GM12874 (cell line): ENCODE data around the gene HNF4A.

ENCODE experiments used
- CTCF ChIP-seq: IDR thresholded peaks from 2 replicates; pipeline ENCODE4 v1.5.1; 2011; ENCODE audit warnings: low read depth, mild to moderate bottlenecking, control low read depth, low read length, moderate library complexity; ENCODE audit not compliant: insufficient read depth

HNF4A gene

GRCh38 chr20:44361021-44361420 is 5.5 kb downstream of the HNF4A start:
- no peak for TF ChIP-seq CTCF

GRCh38 chr20:44362466-44362940 is 7.0 kb downstream of the HNF4A start:
- no peak for TF ChIP-seq CTCF

DNA sequence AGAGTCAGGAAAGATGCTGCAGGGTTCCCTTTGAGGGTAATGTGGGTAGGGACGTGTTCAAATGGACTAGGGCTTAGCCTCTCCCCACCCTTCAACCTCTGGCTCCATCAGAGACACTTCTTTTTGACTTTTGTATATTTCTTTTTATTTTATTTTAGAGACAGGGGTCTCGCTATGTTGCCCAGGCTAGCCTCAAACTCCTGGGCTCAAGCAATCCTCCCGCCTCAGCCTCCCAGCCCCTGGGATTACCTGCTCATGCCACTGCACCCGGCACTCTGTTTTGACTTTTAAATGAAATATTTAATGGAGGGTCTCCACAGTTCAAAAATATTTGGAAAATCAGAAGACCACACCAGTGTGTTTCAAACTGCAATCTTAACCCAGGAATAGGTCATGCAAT is 8.6 kb downstream of the HNF4A start:
- no peak for TF ChIP-seq CTCF

GRCh38 chr20:44364780-44365179 is 9.3 kb downstream of the HNF4A start:
- TF ChIP-seq CTCF = no peak

- no peak for TF ChIP-seq CTCF
Observed at GRCh38 chr20:44367746-44368145, 12.2 kb downstream of the HNF4A start.

DNA sequence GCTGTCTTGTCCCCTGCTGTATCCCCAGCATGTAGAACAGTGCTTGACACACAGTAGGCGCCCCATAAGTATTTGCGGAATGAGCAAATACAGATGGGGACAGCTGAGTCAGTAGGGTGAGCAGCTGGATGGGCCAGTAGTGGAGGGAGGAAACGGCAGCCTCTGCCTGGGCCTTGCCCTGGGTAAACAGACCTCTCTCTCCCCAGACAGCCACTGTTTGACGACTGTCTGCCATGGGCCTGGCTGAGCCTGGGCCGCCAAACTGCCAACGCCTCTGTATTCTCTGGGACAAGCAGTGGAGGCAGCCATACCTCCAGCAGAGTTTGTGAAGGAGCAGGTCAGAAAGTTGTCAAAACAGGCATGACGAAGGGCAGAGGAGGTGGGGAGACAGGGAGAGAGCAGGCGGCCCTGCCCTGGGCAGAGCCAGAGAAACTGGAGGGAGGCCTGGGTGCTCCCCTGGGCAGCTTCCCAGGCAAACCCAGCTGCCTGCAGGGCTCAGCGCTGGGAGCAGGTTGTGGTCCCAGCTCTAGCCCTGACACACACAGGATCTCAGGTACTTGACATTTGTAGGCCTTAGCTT is 15.2 kb downstream of the HNF4A start:
- no peak for TF ChIP-seq CTCF

- no peak for TF ChIP-seq CTCF
Observed at GRCh38 chr20:44382641-44383040, 27.1 kb downstream of the HNF4A start.
